Measurements from ENCODE around the gene RASSF7. TPM values are rescaled to one million over a fixed set of nuclear protein-coding genes. Genes with fewer than 3 reads are reported as not detected.
"Not testable (repeated sequence)": the region's sequence is repeated elsewhere in the genome, so short reads cannot be mapped to it uniquely, and the experiment has no call there.

The RASSF7 gene, protein sequence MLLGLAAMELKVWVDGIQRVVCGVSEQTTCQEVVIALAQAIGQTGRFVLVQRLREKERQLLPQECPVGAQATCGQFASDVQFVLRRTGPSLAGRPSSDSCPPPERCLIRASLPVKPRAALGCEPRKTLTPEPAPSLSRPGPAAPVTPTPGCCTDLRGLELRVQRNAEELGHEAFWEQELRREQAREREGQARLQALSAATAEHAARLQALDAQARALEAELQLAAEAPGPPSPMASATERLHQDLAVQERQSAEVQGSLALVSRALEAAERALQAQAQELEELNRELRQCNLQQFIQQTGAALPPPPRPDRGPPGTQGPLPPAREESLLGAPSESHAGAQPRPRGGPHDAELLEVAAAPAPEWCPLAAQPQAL
- 10.0 TPM for polyA plus RNA-seq (2013, experiment 1 of 4)
- 9.9 TPM for polyA plus RNA-seq (2013, experiment 2 of 4)
- polyA plus RNA-seq (2013, experiment 3 of 4): 10.7 TPM
- polyA plus RNA-seq (2013, experiment 4 of 4): 11.4 TPM

GRCh38 chr11:560305-561147, at the start of gene RASSF7, which contains the start of gene LMNTD2:
RASSF7 (plus strand) TSS chr11:560970; CDS start chr11:561769, 799 bp downstream.
LMNTD2 (minus strand) TSS chr11:560738; CDS start chr11:560716, 22 bp downstream.
- Histone ChIP-seq H3K4me3 (ENCODE audit: insufficient read depth, low read depth, low read length) (peak within 1 kb of the TSS; percentile 77), H3K36me3 (ENCODE audit: control insufficient read depth, insufficient read depth, low read length) (no peaks in the 10 kb centered on the region), H3K27me3 (ENCODE audit: control insufficient read depth, insufficient read depth, low read length, poor library complexity, severe bottlenecking) (peaks cover 60% of the 10 kb centered on the region), H3K9me3 (ENCODE audit: control insufficient read depth, low read length) (no peaks in the 10 kb centered on the region), H3K4me1 (ENCODE audit: control insufficient read depth, insufficient read depth, low read length) (peaks cover 15% of the 10 kb centered on the region), H3K27ac (ENCODE audit: insufficient read depth, low read depth, low read length, poor library complexity, severe bottlenecking) (no peak within 1 kb of the TSS)
- 1% methylated on average over 95 of the region's 95 CpGs for WGBS, 2 experiments

- Histone ChIP-seq H3K9me3 (ENCODE audit: control insufficient read depth, low read length) (no peaks in the 10 kb centered on the region), H3K4me1 (ENCODE audit: control insufficient read depth, insufficient read depth, low read length) (no peaks in the 10 kb centered on the region), H3K27me3 (ENCODE audit: control insufficient read depth, insufficient read depth, low read length, poor library complexity, severe bottlenecking) (no peaks in the 10 kb centered on the region), H3K36me3 (ENCODE audit: control insufficient read depth, insufficient read depth, low read length) (no peaks in the 10 kb centered on the region), H3K27ac (ENCODE audit: insufficient read depth, low read depth, low read length, poor library complexity, severe bottlenecking) (no peak overlapping the region), H3K4me3 (ENCODE audit: insufficient read depth, low read depth, low read length) (no peak overlapping the region)
- 92% methylated on average over 29 of the region's 29 CpGs for WGBS, 2 experiments
These were observed 47.8 kb upstream of the RASSF7 start for GRCh38 chr11:512761-513595.

DNA sequence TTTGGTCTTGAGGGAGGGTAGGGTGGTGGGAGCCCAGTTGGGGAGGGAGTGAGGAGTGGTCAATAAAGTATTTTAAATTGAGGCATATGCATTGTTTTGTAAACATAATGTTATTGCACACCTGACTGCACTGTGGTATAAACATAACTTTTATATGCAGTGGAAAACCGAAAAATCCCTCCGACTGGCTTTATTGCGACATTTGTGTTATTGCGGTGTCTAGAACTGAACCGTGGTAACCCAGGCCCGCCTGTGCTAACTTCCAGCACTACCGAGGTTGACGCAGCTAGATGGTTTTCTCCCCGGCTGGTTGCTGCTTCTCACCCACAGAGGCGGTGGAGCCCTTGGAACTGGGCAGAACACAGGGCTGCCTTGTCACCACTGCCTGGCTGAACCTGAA, 46.2 kb upstream of the RASSF7 start:
- H3K27ac ChIP-seq (ENCODE audit: insufficient read depth, low read depth, low read length, poor library complexity, severe bottlenecking): no peak overlapping the region
- H3K27me3 ChIP-seq (ENCODE audit: control insufficient read depth, insufficient read depth, low read length, poor library complexity, severe bottlenecking): no peaks in the 10 kb centered on the region
- no peaks in the 10 kb centered on the region for H3K9me3 ChIP-seq (ENCODE audit: control insufficient read depth, low read length)
- 96% methylated on average over 10 of the region's 10 CpGs for WGBS, 2 experiments
- no peak overlapping the region for H3K4me3 ChIP-seq (ENCODE audit: insufficient read depth, low read depth, low read length)
- no peaks in the 10 kb centered on the region for H3K4me1 ChIP-seq (ENCODE audit: control insufficient read depth, insufficient read depth, low read length)
- H3K36me3 ChIP-seq (ENCODE audit: control insufficient read depth, insufficient read depth, low read length): no peaks in the 10 kb centered on the region

DNA sequence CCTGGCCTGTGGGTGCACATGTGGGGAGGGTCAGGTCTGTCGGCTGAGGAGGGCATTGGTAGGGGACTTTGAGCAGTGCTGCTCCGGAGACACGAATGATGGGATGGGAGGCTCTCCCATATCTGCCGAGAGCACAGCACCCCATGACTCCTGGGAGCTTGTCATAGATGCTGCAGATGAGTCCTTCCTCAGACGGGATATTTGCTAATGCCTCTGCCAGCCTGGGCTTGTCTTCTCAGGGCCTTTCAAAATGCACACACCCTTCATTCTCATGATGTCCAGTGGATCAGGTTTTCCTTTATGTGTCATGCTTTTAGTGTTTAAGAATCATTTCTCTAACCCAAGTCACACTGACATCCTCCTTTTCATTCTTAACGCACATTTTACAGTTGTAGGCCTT, 45.6 kb upstream of the RASSF7 start:
- WGBS, 2 experiments: 94% methylated on average over 6 of the region's 6 CpGs
- no peaks in the 10 kb centered on the region for H3K27me3 ChIP-seq (ENCODE audit: control insufficient read depth, insufficient read depth, low read length, poor library complexity, severe bottlenecking)
- H3K36me3 ChIP-seq (ENCODE audit: control insufficient read depth, insufficient read depth, low read length): no peaks in the 10 kb centered on the region
- H3K4me1 ChIP-seq (ENCODE audit: control insufficient read depth, insufficient read depth, low read length): no peaks in the 10 kb centered on the region
- no peaks in the 10 kb centered on the region for H3K9me3 ChIP-seq (ENCODE audit: control insufficient read depth, low read length)
- H3K27ac ChIP-seq (ENCODE audit: insufficient read depth, low read depth, low read length, poor library complexity, severe bottlenecking): no peak overlapping the region
- H3K4me3 ChIP-seq (ENCODE audit: insufficient read depth, low read depth, low read length): no peak overlapping the region

DNA sequence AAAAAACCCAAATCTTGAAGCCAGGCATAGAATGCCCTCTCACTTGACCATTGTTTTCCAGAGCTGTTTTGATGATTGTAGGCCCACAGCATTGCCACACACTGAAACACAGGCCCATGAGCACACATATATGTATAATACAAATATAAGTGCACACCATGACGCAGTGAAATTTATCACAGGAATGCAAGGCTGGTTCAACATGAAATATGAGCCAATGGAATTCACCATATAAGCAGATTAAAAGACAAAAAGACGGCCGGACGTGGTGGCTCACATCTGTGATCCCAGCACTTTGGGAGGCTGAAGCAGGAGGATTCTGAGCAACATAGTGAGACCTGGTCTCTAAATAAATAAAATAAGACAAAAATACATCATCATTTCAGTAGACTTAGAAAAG, 44.4 kb upstream of the RASSF7 start:
- H3K4me1 ChIP-seq (ENCODE audit: control insufficient read depth, insufficient read depth, low read length): no peaks in the 10 kb centered on the region
- H3K27me3 ChIP-seq (ENCODE audit: control insufficient read depth, insufficient read depth, low read length, poor library complexity, severe bottlenecking): no peaks in the 10 kb centered on the region
- no peak overlapping the region for H3K4me3 ChIP-seq (ENCODE audit: insufficient read depth, low read depth, low read length)
- H3K9me3 ChIP-seq (ENCODE audit: control insufficient read depth, low read length): no peaks in the 10 kb centered on the region
- H3K27ac ChIP-seq (ENCODE audit: insufficient read depth, low read depth, low read length, poor library complexity, severe bottlenecking): no peak overlapping the region
- WGBS, 2 experiments: 76 to 84% methylated on average over 4 of the region's 4 CpGs
- no peaks in the 10 kb centered on the region for H3K36me3 ChIP-seq (ENCODE audit: control insufficient read depth, insufficient read depth, low read length)

DNA sequence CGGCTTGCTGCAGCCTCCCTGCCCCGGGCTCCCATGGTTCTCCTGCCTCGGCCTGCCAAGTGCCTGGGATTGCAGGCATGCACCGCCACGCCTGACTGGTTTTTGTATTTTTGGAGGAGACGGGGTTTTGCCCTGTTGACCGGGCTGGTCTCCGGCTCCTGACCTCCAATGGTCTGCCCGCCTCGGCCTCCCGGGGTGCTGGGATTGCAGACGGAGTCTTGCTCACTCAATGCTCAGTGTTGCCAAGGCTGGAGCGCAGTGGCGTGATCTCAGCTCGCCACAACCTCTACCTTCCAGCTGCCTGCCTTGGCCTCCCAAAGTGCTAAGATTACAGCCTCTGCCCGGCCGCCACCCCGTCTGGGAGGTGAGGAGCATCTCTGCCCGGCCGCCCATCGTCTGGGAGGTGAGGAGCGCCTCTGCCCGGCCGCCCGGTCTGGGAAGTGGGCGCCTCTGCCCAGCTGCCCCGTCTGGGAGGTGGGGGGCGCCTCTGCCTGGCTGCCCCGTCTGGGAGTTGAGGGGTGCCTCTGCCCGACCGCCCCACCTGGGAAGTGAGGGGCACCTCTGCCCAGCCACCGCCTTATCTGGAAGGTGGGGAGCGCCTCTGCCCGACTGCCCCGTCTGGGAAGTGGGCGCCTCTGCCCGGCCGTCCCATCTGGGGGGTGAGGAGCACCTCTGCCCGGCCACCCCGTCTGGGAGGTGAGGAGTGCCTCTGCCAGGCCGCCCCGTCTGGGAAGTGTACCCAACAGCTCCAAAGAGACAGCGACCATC, 43.7 kb upstream of the RASSF7 start:
- 96% methylated on average over 43 of the region's 43 CpGs for WGBS, 2 experiments
- H3K36me3 ChIP-seq (ENCODE audit: control insufficient read depth, insufficient read depth, low read length); H3K4me1 ChIP-seq (ENCODE audit: control insufficient read depth, insufficient read depth, low read length); H3K9me3 ChIP-seq (ENCODE audit: control insufficient read depth, low read length); H3K27me3 ChIP-seq (ENCODE audit: control insufficient read depth, insufficient read depth, low read length, poor library complexity, severe bottlenecking); H3K27ac ChIP-seq (ENCODE audit: insufficient read depth, low read depth, low read length, poor library complexity, severe bottlenecking); H3K4me3 ChIP-seq (ENCODE audit: insufficient read depth, low read depth, low read length): not testable (repeated sequence)

DNA sequence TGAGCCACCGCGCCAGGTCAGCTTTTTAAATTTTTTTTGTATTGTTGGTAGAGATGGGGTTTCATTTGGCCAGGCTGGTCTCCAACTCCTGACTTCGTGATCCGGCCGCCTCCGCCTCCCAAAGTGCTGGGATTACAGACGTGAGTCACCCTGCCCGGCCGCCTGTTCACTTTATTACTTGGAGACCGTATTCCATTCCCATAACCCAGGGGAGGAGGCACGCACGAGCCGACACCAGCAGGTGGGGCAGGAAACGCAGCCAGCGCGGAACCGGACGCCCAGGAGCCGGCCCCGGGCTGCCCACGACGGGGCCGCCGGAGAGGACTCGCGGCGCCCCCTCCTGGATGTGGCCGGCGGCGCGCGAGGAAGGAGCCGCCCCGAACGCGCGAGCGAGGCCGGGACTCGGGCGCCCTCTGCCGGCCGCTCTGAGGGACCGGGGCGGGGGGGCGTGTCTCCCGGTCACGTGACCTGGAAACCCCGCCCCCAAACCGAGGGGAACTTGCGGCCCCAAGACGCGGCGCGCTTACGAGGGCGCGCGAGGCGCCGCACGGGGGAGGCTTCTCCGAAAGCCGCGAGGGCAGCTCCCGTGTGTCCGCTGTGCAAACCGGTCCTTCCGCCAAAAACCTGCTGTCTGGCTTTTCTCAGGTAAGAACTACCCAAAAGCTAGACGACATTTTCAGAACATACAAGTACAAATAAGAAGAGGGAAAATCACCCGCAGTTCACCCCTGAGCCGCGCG, 42.1 kb upstream of the RASSF7 start:
- Histone ChIP-seq H3K4me1 (ENCODE audit: control insufficient read depth, insufficient read depth, low read length) (no peaks in the 10 kb centered on the region), H3K36me3 (ENCODE audit: control insufficient read depth, insufficient read depth, low read length) (no peaks in the 10 kb centered on the region), H3K27me3 (ENCODE audit: control insufficient read depth, insufficient read depth, low read length, poor library complexity, severe bottlenecking) (no peaks in the 10 kb centered on the region), H3K4me3 (ENCODE audit: insufficient read depth, low read depth, low read length) (no peak overlapping the region), H3K9me3 (ENCODE audit: control insufficient read depth, low read length) (no peaks in the 10 kb centered on the region), H3K27ac (ENCODE audit: insufficient read depth, low read depth, low read length, poor library complexity, severe bottlenecking) (no peak overlapping the region)
- WGBS, 2 experiments: 30 to 34% methylated on average over 74 of the region's 74 CpGs

DNA sequence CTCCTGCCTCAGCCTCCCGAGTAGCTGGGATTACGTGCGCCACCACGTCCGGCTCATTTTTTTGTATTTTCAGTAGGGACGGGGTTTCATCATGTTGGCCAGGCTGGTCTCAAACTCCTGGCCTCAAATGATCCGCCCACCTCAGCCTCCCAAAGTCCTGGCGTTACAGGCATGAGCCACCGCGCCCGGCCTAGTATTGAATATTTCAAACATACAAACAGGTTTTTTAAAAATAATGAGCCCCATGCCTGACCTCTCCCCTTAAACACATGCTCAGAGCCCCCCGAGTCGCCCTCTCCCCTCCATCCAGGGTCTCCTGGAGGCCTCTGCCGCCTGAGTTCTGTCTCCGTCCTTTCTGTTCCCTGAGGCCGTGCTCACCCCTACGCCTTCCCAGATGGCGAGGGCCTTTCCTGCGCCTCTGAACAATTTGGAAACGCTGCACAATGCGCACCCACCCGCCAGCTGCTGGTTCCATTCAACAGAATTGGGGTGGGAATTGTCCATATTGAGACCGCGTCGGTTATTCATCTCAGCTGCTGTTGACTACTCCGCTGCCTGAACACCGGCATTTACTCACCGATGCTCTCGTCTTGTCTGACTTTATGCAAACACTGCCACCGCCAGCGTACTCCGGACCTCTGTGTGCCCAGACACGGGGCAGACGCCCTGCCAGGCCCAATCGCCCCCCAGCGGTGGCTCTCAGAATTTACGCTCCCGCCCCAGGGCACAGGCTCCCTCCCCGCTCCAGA, 40.2 kb upstream of the RASSF7 start:
- Histone ChIP-seq H3K27ac (ENCODE audit: insufficient read depth, low read depth, low read length, poor library complexity, severe bottlenecking) (no peak overlapping the region), H3K4me1 (ENCODE audit: control insufficient read depth, insufficient read depth, low read length) (no peaks in the 10 kb centered on the region), H3K36me3 (ENCODE audit: control insufficient read depth, insufficient read depth, low read length) (no peaks in the 10 kb centered on the region), H3K4me3 (ENCODE audit: insufficient read depth, low read depth, low read length) (no peak overlapping the region), H3K9me3 (ENCODE audit: control insufficient read depth, low read length) (no peaks in the 10 kb centered on the region), H3K27me3 (ENCODE audit: control insufficient read depth, insufficient read depth, low read length, poor library complexity, severe bottlenecking) (no peaks in the 10 kb centered on the region)
- whole genome bisulfite sequencing, 2 experiments: 93% methylated on average over 39 of the region's 39 CpGs

Measured in ectodermal cell (in vitro differentiated cells).